ENCODE measurements around the gene ZNF536. TPM values are rescaled to one million over a fixed set of nuclear protein-coding genes. Genes with fewer than 3 reads are reported as not detected.

Gene ZNF536
- total and polyA plus RNA-seq, 10 of the 15 experiments (the other 5 are each of a cell fraction or from before 2014, with no cell fraction given): not detected

GRCh38 chr19:30361721-30362120, 10.5 kb upstream of the ZNF536 start:
- Histone ChIP-seq H3K4me3 (no peak overlapping the region), H2AFZ (ENCODE audit: control insufficient read depth, low read depth, low read length) (no peak overlapping the region), H3K27ac (ENCODE audit: control insufficient read depth, insufficient read depth) (no peak overlapping the region), H3K9me3 (replicated peaks; ENCODE audit: control insufficient read depth, insufficient read depth, low read length) (no peaks in the 10 kb centered on the region), H3K36me3 (ENCODE audit: control insufficient read depth in 2 of 2, insufficient read depth in 2 of 2, low read length in 1 of 2) (no peaks in the 10 kb centered on the region), H3K4me2 (ENCODE audit: control insufficient read depth, insufficient read depth) (no peak overlapping the region), H3K4me1 (ENCODE audit: control insufficient read depth, insufficient read depth, low read length) (no peaks in the 10 kb centered on the region), H4K20me1 (ENCODE audit: control insufficient read depth, insufficient read depth) (no peaks in the 10 kb centered on the region), H3K27me3 (replicated peaks in 1 of 2; ENCODE audit: control insufficient read depth in 2 of 2, insufficient read depth in 2 of 2, low read length in 1 of 2) (peaks cover 0 to 5% of the 10 kb centered on the region in 2 experiments; a peak in 1 of 4 replicates), H3K79me2 (ENCODE audit: control insufficient read depth, insufficient read depth, low read length) (no peaks in the 10 kb centered on the region), H3K9ac (ENCODE audit: control insufficient read depth, insufficient read depth, low read length) (no peak overlapping the region)
- DNase-seq (ENCODE audit: low read depth, low spot score): no peak
- POLR2A ChIA-PET: no interaction called here
- RAD21 ChIA-PET (ENCODE audit: unreplicated experiment): no interaction called here
- in situ Hi-C loops (cut with MboI) (no loop called here), intact Hi-C loops (cut with micrococcal nuclease; ENCODE audit: unreplicated experiment) (no loop called here)
- 43% methylated on average over 11 of the region's 13 CpGs for WGBS (ENCODE audit: insufficient coverage, insufficient replicate concordance, low lambda C conversion rate, missing lambda C conversion rate)
- CTCF ChIA-PET: no interaction called here
- FAIRE-seq: no peak
- ATAC-seq: no peak
- SMC1A ChIA-PET (ENCODE audit: uncharacterized antibody, unreplicated experiment): no interaction called here
- no TSS peak for BruUV-seq (replicated peaks)
- no peak for TF ChIP-seq TBL1XR1 (IDR thresholded peaks at IDR 0.05; ENCODE audit: low read depth, low read length)
- no peak for TF ChIP-seq HCFC1 (IDR thresholded peaks at IDR 0.05; ENCODE audit: low read length)
- no peak for TF ChIP-seq IRF5 (IDR thresholded peaks at IDR 0.05; ENCODE audit: borderline replicate concordance)
- TF ChIP-seq ZNF592 (IDR thresholded peaks at IDR 0.05): no peak
- no peak for TF ChIP-seq EGR1 (IDR thresholded peaks at IDR 0.05; ENCODE audit: borderline replicate concordance in 1 of 2, low read depth in 2 of 2, low read length in 2 of 2)
- no peak for TF ChIP-seq RELB (IDR thresholded peaks at IDR 0.05; ENCODE audit: low read depth)
- TF ChIP-seq SMC3 (IDR thresholded peaks at IDR 0.05; ENCODE audit: borderline replicate concordance, low read length): no peak
- TF ChIP-seq RELA (IDR thresholded peaks at IDR 0.05; ENCODE audit: borderline replicate concordance, partially characterized antibody): no peak
- TF ChIP-seq GABPA (IDR thresholded peaks at IDR 0.05; ENCODE audit: low read depth): no peak
- TF ChIP-seq TAF1 (IDR thresholded peaks at IDR 0.05; ENCODE audit: borderline replicate concordance, low read depth, low read length): no peak
- TF ChIP-seq TARDBP (IDR thresholded peaks at IDR 0.05; ENCODE audit: borderline replicate concordance): no peak
- no peak for TF ChIP-seq CREB1 (IDR thresholded peaks at IDR 0.05; ENCODE audit: low read depth)
- no peak for TF ChIP-seq POLR2AphosphoS2 (IDR thresholded peaks at IDR 0.05; ENCODE audit: low read depth, low read length)
- TF ChIP-seq ZNF687 (IDR thresholded peaks at IDR 0.05): no peak
- TF ChIP-seq NFIC (IDR thresholded peaks at IDR 0.05; ENCODE audit: low read depth, low read length): no peak
